Activated CD4-positive, alpha-beta T cell treated with anti-CD3 and anti-CD28 coated beads, Interleukin-2, amount 50 U/mL, for 1 hour (primary cell): ENCODE measurements around the gene SLC39A1.

ENCODE experiments used
- DNase-seq: peaks from one replicate; pipeline ENCODE4 v3.0.0-alpha.2; 2020

The SLC39A1 gene

DNA sequence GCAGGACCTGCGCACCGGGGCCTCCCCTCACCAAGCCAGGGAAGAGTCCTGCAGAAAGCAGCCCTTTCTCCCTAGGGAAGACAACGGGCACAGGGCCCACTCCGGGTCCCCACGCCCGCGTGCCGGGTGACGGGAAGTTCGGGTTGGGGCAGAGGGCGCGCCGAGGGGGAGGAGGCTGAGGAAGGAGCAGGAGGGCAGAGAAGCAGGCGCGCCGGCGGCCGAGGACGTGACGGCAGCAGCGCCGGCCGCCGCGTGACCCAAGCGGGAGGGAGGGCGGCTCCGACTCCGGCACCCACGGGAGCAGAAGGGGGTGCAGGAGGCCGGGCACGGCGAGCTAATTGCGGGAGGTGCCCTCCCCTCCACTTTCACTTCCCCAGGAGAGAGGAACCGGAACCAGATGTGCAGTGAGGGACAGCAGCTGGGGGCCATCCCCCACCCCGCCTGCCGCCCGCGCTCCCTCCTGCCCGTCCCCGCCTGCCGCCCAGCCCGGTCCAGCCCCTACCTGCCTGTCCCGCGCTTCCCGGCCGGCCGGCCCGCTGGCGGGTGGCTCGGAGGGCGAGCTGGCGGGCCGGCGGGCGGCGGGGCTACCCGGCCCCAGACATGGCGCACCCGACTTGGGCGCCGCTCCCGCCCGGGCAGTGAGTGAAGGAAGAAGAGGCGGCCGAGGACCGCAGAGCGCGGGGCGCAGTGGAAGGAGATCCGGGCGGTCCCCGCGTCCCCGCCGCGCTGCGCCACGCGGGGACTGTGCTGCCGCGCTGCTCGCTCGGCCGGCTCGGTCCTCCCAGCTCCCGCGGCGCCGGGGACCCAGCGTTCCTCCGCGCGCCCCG, 17.3 kb downstream of the SLC39A1 start:
- peak; percentile 61 for DNase-seq

DNA sequence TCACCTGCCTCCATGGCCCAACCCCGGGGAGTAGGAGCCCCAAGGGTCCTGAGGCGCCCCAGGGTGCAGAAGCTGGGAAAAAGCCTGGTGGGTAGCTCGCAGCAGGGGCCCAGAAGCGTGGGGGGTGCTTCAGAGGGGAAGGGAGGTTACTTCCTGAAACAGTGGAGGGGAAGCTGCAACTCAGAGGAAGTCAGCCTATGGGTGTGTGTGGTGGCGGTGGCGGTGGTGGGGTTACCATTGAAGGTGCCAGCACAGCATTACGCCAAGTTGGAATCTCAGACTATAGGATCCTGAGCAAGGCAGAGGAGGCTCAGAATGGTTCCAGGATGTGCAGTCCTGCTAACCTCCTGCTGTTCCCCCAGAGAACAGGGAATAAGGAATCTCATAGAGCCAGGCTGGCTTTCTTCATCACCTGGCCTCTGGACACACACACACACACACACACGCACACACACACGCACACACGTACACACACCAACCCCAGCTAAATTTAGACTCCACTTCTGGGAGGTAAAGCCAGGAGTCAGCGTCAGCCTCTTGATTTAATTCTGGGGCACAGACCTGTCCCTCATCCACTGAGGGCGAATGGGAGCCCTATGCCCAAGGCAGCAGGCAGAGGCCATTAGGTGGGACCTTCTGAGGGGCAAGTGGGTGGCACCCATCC, 18.1 kb downstream of the SLC39A1 start:
- peak; percentile 72 for DNase-seq

DNA sequence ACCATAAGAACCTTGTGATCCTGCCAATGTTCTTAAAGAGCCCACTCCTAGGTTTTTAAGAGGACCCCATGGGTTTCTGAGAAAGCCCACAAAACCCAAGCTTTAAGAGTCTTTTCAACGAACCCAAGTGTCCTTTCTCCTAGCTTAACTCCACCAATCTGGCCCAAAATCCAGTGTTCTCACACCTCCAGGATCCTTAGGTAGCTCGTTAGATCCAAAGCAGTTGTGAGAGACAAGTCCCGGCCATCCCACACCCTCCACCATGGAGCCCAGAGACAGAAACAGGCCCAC, 18.6 kb downstream of the SLC39A1 start:
- no peak for DNase-seq

DNA sequence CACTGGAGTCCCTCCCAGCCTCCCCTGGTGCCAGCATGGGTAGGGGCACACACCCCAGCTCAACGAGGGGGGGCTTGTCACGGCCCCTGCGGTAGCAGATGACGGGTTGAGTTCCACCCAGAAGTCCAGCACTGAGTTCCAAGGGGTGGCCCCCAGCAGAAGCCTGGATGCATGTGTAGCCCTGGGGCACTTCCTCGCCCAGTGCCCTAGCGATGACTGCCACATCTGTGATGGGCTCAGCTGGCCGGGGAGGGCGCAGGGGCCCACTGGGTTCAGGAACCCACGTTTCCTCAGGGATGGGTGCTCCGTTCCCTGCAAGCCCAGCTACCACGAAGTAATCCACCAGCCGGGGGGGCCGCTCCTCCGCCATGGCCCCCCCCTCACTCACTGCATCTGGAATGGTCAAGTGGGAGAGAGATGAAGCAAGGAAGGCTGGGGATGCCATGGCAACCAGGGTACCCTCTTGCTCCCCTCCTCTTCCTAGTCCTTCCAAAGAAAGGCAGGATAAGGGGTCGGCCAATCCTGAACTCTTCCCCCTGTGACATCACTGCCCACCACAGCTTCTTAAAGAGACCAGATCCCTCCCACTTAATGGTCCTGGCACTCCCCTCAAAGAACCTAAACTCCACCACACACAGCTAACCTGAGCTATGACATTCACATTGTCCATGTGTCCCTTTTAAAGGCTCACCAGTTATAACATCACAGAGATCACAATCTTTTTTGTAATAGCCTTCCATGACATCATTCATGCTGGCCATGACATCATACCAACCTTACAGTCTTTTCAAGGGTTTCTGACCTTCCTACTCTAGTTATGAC, 19.1 kb downstream of the SLC39A1 start:
- no peak for DNase-seq

DNA sequence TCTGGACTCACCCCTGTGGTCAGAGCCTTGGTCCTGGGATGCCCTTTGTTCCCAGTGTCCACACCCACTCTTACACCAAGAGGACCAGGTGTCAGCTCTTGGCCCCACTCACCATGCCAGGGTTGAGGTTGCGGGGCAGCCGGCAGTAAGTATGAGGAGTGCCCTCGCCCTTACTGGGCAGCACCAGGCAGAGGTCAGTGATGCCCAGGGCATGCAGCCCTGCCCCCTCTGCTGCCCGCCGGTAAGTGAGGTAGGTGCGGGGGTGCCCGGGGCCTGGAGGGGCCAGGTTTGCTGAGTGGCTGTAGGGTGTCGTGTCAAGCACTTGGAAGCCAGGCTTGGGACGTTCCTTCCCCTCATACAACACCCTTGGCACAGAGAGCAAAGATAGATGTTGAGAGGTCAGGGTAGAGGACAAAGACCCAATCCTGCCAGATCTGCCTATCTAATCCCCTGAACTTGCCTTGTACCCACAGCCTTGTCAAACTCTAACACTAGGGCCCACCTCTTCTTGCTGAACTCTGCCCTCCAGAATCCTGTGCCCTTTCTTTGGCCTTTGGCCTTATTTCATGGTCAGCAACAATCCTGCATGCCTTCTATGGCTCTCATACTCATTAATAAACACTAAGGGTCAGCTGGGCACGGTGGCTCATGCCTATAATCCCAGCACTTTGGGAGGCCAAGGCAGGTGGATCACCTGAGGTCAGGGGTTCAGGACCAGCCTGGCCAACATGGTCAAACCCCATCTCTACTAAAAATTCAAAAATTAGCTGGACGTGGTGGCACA, 20.4 kb downstream of the SLC39A1 start:
- no peak for DNase-seq

DNA sequence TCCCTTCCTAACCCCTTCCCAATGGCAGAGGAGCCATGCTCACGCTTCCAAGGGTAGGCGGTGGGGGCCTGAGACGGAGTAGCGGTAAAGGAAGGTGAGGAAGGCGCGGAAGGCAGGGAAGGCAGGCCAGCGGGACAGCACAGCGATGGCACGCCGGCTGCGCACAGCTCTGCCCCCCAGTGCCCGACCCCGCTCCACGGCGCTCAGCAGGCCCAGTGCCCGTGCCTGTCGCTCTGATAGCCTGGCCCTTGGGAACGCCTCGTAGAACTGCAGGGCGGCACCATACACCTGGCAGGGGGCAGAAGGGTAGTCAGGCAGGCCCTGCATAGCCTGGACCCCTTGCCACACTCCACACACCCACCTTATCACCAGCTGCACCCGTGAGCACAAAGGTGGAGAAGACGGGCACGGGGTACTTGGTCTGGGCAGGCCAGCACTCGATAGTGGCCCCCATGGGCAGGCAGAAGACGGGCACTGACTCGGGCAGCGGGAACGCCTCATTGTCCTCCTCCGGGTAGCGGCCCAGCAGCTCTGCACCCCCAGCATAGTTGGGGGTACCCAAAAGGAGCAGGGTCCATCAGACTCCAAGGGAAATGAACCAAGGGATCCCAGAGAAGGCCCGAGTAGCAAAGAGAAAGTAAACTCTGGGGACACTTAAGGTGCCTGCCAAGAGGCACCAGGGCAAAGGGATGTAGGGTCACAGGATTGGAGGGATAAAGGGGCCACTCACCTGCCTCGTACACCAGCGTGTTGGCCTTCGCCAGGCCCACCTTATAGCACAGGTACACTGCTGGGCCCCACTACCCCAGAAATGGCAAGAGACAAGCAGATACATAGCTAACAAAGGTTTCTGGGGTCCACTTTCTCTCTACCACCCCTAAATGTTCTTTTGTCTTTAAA, 21.3 kb downstream of the SLC39A1 start:
- DNase-seq: no peak

DNA sequence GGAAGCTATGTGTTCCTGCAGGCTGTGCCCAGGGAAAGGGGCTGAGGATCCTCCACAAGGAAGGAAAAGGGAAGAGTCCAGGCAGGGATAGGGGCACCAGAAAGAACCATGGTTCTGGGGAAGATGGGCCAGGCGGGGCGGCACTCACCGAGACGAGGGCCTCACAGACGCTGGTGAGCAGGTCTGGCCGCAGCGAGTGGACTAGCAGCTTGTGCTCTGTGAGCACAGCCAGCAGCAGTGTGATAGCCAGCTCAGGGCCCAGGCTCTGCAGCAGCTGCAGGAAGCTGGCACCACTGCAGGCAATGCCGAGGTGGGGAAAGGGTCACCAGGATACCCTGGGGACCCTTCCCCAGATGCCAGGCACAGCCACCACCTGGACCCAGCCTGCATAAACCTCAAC, 22.6 kb downstream of the SLC39A1 start:
- no peak for DNase-seq

DNA sequence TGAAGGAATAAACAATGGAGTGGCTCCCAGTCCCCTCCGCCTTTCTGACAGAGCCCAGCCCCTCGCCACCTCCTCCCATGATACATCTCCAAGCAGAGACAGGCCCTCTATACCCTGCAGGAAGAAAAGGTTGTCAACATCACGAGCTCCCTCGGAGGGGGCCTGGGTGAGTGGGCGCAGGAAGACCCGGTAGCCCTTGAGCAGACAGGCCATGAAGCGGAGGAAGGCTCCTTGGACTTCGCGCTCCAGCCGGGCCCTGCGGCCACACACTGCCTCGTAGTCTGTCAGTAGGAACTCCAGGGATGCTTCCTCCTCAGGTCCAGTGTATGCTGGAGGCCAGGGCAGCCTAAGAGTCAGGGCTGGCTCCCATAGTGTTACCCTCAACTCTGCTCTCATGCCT, 23.9 kb downstream of the SLC39A1 start:
- DNase-seq: no peak

DNA sequence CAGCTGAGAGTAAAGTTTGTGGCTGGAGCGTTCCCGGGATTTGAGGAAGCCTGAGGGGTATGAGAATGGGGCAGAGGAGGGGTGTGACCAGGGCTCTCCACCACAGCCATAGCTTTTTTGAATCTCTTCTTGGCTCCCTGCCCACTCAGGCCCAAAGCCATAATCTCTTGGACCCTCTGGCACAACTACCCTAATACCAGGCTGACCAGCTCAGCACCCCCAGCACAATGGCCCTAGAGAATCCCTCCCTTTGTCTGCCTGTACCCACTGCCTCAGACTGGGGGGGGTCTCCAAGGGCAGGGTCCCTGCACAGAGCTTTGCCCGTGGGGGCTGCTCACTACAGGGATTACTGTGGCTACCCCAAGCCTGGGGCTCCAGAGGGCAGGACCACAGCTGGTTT, 24.3 kb downstream of the SLC39A1 start:
- no peak for DNase-seq

DNA sequence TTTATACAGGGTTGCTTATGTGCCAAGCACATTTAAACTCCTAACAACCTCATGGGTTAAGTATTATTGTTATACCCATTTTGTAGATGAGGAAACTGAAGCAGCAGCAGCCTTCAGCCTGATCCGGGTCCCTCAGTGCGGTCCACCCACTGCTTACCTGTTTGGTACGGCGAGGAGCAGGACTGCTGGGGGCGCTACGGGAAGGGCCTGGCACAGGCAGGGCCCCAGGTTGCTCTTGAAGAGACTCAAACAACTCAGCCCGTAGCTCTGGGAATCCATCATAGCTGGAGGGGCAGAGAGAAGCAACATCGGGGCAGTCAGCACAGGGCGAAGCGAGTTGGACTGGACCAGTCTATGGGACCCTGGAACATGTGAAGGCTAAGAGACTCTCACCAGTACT, 26.0 kb downstream of the SLC39A1 start:
- no peak for DNase-seq

DNA sequence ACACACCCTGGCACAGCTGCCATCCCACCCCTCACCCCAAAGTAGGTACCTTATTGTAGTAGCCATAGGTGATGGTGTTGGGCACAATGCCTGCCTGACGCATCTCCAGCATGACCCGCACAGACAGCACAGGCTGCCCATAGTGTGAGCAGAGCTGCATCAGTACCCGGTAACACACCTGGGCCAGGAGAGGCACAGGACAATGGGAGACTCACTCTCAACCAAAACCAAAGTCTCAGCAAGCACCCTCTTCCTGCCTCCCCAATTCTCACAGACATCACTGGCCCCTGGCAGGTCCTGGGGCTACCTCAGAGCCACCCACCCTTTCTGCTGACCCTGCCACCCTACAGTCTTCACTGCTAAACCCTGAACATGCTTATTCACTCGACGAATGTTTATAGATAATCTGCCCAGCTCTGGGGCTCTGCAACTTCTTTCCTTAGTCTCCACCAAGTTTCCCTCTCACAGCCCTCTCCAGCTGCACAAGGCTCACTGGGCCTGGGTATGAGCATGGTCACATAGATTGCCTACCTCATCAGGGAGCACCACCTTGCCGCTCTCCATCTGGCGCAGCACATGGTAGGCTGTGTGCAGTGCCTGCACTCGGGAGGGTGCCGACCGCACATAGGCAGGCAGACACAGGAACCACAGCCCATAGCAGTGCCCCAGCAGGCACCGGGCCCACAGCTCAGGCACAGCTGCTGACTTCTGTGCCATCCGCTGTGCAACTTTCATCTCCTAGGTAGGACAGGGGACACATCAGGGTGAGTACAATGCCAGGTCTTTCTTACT, 27.1 kb downstream of the SLC39A1 start:
- DNase-seq: no peak

DNA sequence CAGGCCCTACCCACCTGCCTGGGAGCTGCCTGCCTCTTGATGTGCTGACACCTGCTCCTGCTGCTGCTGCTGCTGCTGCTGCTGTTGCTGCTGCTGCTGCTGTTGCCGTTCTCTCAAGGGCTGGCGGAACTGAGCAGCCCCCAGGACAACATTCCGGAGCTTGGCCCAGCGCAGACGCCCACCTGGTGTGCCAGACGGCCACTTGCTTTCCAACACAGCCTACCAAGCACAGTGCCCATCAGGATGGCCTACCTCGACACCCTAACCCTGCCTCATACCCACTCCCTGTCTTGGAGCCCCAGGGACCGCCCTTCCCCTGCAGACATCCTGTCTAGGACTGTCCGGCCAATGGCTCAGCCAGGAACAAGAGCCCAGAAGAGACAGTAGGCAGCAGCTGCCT, 28.6 kb downstream of the SLC39A1 start:
- DNase-seq: no peak

DNA sequence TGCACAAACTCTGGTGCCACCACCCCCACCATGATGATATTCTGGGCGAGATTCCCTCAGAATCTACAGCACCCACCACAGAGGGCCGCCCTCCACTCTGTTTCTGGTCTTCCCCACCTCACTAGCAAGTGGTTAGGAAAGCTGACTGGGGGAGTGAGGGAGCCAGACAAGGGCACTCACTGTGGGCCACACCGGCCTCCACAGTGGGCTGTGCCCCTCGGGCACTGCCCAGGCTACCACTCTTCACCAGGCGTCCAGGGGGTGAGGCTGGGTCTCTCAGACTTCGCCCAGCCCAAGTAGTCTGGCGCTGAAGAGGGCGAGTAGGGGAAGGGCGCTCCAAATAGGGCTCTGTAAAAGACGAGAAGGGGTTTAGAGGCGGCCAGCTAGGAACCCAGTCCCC, 29.4 kb downstream of the SLC39A1 start:
- DNase-seq: no peak

DNA sequence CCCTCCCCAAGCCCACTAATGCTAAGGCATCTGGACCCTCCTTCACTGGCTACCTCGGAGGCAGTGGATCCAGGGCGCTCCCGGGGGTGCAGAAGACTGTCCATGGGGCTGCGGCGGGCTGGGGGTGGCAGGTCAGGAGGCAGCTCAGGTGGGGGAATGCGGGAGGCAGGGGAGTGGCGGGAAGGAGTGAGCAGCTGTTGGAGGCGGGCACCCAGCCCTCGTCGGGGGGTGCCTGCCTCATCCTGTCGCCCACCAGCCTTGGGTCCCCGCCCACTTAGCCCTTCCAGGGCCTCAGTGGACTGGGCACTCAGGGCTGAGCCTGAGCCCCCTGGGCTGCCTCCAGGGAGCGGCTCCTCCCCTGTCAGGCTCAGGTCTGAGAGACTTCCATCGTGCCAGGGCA, 29.9 kb downstream of the SLC39A1 start:
- no peak for DNase-seq

DNA sequence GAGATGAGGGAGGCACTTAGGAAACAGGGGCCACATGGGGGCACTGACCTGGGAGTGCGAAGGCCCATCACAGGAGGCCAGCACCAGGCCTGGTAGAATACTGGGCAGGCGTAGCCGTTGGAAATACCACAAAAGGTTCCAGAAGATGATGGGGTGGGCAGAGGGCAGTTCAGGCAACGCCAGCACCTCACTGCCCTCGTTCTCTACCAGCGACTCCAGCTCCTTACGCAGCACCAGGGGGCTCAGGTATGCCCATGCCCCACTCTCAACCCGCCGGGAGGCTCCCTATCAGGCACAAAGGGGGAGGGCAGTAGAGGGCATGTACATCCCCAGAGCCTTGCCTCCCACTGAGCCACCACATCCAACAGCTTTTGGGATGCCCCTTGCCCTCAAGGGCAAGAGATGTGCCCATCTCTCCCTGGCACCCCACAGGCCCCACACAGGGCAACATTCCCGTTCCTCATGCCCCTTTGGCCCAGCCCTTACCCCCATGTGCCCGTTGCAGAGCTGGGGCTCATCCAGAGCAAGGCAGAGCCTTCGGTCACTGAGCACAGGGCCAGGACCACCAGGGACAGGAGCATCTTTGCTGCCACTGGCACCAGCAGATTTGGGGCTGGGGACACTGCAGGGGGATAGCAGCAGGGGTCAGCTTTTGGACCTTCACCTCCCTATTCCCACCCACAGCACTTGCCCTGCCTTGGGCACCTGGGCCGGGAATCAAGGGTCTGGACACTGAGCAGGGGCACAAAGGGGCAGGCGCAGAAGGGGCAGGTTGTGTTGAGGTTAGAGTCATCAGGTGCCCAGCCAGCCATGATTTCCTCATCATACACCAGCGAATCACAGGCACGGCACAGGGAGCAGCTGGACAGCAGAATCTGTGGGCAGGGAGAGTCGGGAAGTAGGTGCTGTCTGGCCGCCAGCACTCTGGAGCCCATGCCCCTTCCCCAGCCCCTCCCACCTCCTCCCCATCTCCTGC, 30.9 kb downstream of the SLC39A1 start:
- DNase-seq: no peak

DNA sequence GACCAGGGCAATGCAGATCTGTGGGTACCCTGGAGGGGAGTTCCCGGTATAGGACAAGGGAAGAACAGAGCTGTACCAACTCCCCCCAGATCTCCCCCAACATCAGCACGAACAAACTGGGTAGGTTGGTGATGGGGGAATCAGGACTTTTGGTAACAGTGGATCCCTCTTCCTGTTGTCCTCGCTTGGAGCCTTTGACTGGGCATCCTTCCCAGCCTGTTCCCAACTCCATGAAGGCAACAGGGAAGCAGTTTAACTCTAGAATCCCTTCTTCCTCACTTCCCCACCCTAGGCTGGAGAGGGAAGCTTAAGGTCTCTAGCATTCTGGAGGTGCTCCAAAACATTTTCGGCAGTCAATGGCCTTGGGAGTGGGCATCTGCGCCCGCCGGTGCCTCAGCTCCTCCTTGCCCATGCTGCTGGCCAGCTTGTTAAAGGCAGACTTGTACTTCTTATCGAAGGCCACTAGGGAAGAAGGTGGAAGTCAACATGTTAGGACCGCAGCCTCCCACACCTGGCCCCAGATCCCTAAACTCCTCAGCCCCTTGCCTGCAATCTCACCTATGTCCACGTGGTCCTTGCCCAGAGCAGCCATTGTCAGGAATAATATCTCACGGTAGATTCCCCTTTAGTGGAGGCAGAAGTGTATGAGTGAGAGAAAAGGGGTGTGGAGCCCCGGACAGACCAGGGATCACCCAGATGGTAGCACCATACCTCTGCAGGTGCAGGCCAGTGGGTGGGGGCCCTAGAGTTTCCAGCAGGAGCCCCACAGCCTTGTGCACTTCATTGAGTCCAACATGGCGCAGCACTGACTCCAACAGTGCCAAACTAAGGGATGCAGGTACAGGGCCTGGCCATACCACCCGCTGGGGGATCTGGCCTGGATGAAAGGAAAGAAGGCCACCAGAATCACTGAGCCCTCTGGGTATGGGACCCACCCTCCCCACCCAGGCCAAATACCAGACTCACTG, 33.1 kb downstream of the SLC39A1 start:
- DNase-seq: no peak

DNA sequence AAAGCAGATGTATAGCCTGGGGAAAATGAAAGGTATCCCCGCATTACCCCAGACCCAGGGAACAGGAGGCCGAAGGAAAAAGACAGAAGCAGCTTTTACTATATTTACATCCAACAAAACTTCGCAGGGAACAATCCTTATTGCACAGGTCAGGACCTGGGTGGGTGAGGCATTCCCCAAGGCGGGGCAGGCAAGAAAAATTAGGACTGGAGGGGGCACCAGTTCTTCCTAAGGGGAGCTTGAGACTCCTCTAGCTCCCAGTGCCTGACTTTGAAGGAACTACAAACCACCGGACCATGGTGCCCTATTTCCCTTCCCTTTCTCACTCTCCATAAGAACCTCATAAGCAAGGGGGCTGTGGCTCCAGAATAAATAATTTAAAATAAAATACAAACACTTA, 33.9 kb downstream of the SLC39A1 start:
- no peak for DNase-seq

DNA sequence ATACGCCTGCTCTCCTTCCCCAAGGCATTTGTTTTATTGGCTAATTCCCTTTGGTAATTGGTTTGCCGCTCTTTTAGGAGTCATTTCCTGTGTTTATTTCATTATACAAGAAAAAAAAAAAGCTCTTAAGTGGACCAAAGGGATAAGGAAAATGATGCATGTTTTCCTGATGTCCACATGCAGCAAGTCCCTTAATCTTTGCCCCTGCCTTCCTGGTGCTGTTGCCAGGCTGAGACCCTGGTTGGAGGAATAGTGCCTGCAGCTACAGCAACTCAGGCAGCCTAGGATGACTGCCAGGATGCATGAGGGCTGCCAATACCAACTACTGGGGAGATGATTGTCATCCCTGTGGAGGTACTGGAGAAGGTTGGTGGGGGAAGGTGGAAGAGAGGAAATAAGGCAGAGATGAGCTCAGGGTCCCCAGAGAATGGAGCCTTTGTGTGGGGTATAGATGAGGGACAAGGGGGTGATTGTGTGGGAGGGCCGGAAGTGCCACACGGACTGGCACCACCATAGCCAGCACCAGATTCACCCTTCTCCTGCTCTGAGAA, 34.5 kb downstream of the SLC39A1 start:
- no peak for DNase-seq
